Stimulated activated memory B cell treated with anti-CD40 and anti-IgM and Interleukin-4, amounts not matched to agents 10 μg/mL and 1 μg/mL and 100 μg/mL, for 72 hours (primary cell): ENCODE results near the gene ATF7IP.

Source experiments
- ATAC-seq: fragments of 150-1000 bp; cut with Tn5 transposase; 2 replicates; pipeline ENCODE4 v1.10.0; 2021
- H3K27ac Mint-ChIP-seq: one replicate; pipeline ENCODE4 v1.8.0; 2022; ENCODE audit warnings: mild to moderate bottlenecking, mixed read lengths
- H3K27me3 Mint-ChIP-seq: one replicate; pipeline ENCODE4 v1.8.0; 2022; ENCODE audit warnings: mixed read lengths
- H3K36me3 Mint-ChIP-seq: one replicate; pipeline ENCODE4 v1.8.0; 2022; ENCODE audit warnings: mixed read lengths
- H3K4me1 Mint-ChIP-seq: one replicate; pipeline ENCODE4 v1.8.0; 2022; ENCODE audit warnings: mixed read lengths
- H3K4me3 Mint-ChIP-seq: one replicate; pipeline ENCODE4 v1.8.0; 2022; ENCODE audit warnings: mild to moderate bottlenecking, moderate library complexity, mixed read lengths
- H3K9me3 Mint-ChIP-seq: one replicate; pipeline ENCODE4 v1.8.0; 2022; ENCODE audit warnings: mixed read lengths

Gene ATF7IP

GRCh38 chr12:14357486-14357885 is 8.0 kb upstream of the ATF7IP start:
- Mint-ChIP-seq H3K27ac (no peak overlapping the region), H3K4me3 (no peak overlapping the region), H3K27me3 (no peaks in the 10 kb centered on the region), H3K9me3 (peaks cover 10% of the 10 kb centered on the region), H3K4me1 (peaks cover 9% of the 10 kb centered on the region), H3K36me3 (peaks cover 12% of the 10 kb centered on the region)
- ATAC-seq, result no peak

GRCh38 chr12:14362352-14362751 is 3.1 kb upstream of the ATF7IP start:
- no peaks in the 10 kb centered on the region for H3K27me3 Mint-ChIP-seq
- peak overlapping the region; percentile 21 for H3K4me3 Mint-ChIP-seq
- H3K9me3 Mint-ChIP-seq, result peaks cover 6% of the 10 kb centered on the region
- ATAC-seq, result peak; percentile 46
- peak overlapping the region; percentile 87 for H3K27ac Mint-ChIP-seq
- peaks cover 8% of the 10 kb centered on the region for H3K36me3 Mint-ChIP-seq
- H3K4me1 Mint-ChIP-seq, result peaks cover 26% of the 10 kb centered on the region

GRCh38 chr12:14364583-14365271 is 755 bp upstream of the ATF7IP start:
- H3K27ac Mint-ChIP-seq, result peak overlapping the region; percentile 90
- H3K4me3 Mint-ChIP-seq, result peak overlapping the region; percentile 83
- H3K4me1 Mint-ChIP-seq, result peaks cover 26% of the 10 kb centered on the region
- H3K36me3 Mint-ChIP-seq, result peaks cover 10% of the 10 kb centered on the region
- ATAC-seq, result no peak
- H3K9me3 Mint-ChIP-seq, result peaks cover 6% of the 10 kb centered on the region
- no peaks in the 10 kb centered on the region for H3K27me3 Mint-ChIP-seq

- Mint-ChIP-seq H3K36me3 (peaks cover 21% of the 10 kb centered on the region), H3K4me1 (peaks cover 26% of the 10 kb centered on the region), H3K27ac (peak overlapping the region; percentile 90), H3K4me3 (peak overlapping the region; percentile 83), H3K27me3 (no peaks in the 10 kb centered on the region), H3K9me3 (peaks cover 6% of the 10 kb centered on the region)
- ATAC-seq, result no peak
Observed at GRCh38 chr12:14366209-14367039, 942 bp downstream of the ATF7IP start.

GRCh38 chr12:14367040-14367661 is 1.7 kb downstream of the ATF7IP start:
- Mint-ChIP-seq H3K27me3 (no peaks in the 10 kb centered on the region), H3K9me3 (peaks cover 6% of the 10 kb centered on the region), H3K36me3 (peaks cover 25% of the 10 kb centered on the region), H3K4me3 (peak overlapping the region; percentile 83), H3K27ac (peak overlapping the region; percentile 90), H3K4me1 (peaks cover 25% of the 10 kb centered on the region)
- ATAC-seq, result peak; percentile 32

- peaks cover 35% of the 10 kb centered on the region for H3K4me1 Mint-ChIP-seq
- H3K4me3 Mint-ChIP-seq, result no peak overlapping the region
- H3K27ac Mint-ChIP-seq, result peak overlapping the region; percentile 67
- no peaks in the 10 kb centered on the region for H3K27me3 Mint-ChIP-seq
- ATAC-seq, result no peak
- H3K36me3 Mint-ChIP-seq, result peaks cover 39% of the 10 kb centered on the region
- H3K9me3 Mint-ChIP-seq, result peaks cover 6% of the 10 kb centered on the region
Observed at GRCh38 chr12:14369311-14369710, 3.8 kb downstream of the ATF7IP start.

GRCh38 chr12:14373217-14373616 is 7.7 kb downstream of the ATF7IP start:
- no peak for ATAC-seq
- H3K4me1 Mint-ChIP-seq, result peaks cover 27% of the 10 kb centered on the region

GRCh38 chr12:14379508-14379907 is 14.0 kb downstream of the ATF7IP start:
- Mint-ChIP-seq H3K27ac (no peak overlapping the region), H3K36me3 (peaks cover 66% of the 10 kb centered on the region)

More at GRCh38 chr12:14373217-14373616, 7.7 kb downstream of the ATF7IP start:
- peak overlapping the region; percentile 76 for H3K27ac Mint-ChIP-seq
- peaks cover 60% of the 10 kb centered on the region for H3K36me3 Mint-ChIP-seq
- H3K9me3 Mint-ChIP-seq, result no peaks in the 10 kb centered on the region
- no peaks in the 10 kb centered on the region for H3K27me3 Mint-ChIP-seq
- H3K4me3 Mint-ChIP-seq, result peak overlapping the region; percentile 5

GRCh38 chr12:14384783-14385638 is 19.5 kb downstream of the ATF7IP start:
- peak overlapping the region; percentile 83 for H3K27ac Mint-ChIP-seq
- H3K4me3 Mint-ChIP-seq, result peak overlapping the region; percentile 63
- H3K36me3 Mint-ChIP-seq, result peaks cover 50% of the 10 kb centered on the region
- peaks cover 52% of the 10 kb centered on the region for H3K4me1 Mint-ChIP-seq
- H3K9me3 Mint-ChIP-seq, result peaks cover 10% of the 10 kb centered on the region
- peak; percentile 92 for ATAC-seq
- H3K27me3 Mint-ChIP-seq, result no peaks in the 10 kb centered on the region

More at GRCh38 chr12:14379508-14379907, 14.0 kb downstream of the ATF7IP start:
- Mint-ChIP-seq H3K27me3 (no peaks in the 10 kb centered on the region), H3K4me1 (peaks cover 27% of the 10 kb centered on the region), H3K9me3 (peaks cover 20% of the 10 kb centered on the region), H3K4me3 (no peak overlapping the region)
- ATAC-seq, result no peak

GRCh38 chr12:14387219-14387871 is 21.9 kb downstream of the ATF7IP start:
- peaks cover 66% of the 10 kb centered on the region for H3K4me1 Mint-ChIP-seq
- no peaks in the 10 kb centered on the region for H3K27me3 Mint-ChIP-seq
- H3K9me3 Mint-ChIP-seq, result peaks cover 4% of the 10 kb centered on the region
- peaks cover 54% of the 10 kb centered on the region for H3K36me3 Mint-ChIP-seq
- ATAC-seq, result no peak
- H3K27ac Mint-ChIP-seq, result peak overlapping the region; percentile 48
- H3K4me3 Mint-ChIP-seq, result peak overlapping the region; percentile 57

GRCh38 chr12:14390449-14390848 is 25.0 kb downstream of the ATF7IP start:
- H3K27ac Mint-ChIP-seq, result peak overlapping the region; percentile 66

GRCh38 chr12:14390870-14391530 is 25.5 kb downstream of the ATF7IP start:
- Mint-ChIP-seq H3K4me1 (peaks cover 65% of the 10 kb centered on the region), H3K36me3 (peaks cover 48% of the 10 kb centered on the region), H3K4me3 (peak overlapping the region; percentile 51), H3K9me3 (no peaks in the 10 kb centered on the region), H3K27me3 (no peaks in the 10 kb centered on the region), H3K27ac (peak overlapping the region; percentile 66)
- no peak for ATAC-seq

More at GRCh38 chr12:14390449-14390848, 25.0 kb downstream of the ATF7IP start:
- Mint-ChIP-seq H3K9me3 (no peaks in the 10 kb centered on the region), H3K27me3 (no peaks in the 10 kb centered on the region), H3K4me1 (peaks cover 61% of the 10 kb centered on the region), H3K4me3 (no peak overlapping the region), H3K36me3 (peaks cover 44% of the 10 kb centered on the region)
- ATAC-seq, result no peak

- H3K36me3 Mint-ChIP-seq, result peaks cover 63% of the 10 kb centered on the region
- no peak overlapping the region for H3K4me3 Mint-ChIP-seq
- H3K27me3 Mint-ChIP-seq, result no peaks in the 10 kb centered on the region
- H3K4me1 Mint-ChIP-seq, result peaks cover 70% of the 10 kb centered on the region
- ATAC-seq, result no peak
- peak overlapping the region; percentile 92 for H3K27ac Mint-ChIP-seq
- peaks cover 4% of the 10 kb centered on the region for H3K9me3 Mint-ChIP-seq
Observed at GRCh38 chr12:14393751-14394150, 28.3 kb downstream of the ATF7IP start.
